HG03135 (cell line): ENCODE data around the gene NYNRIN.
"Not testable (repeated sequence)": the region's sequence is repeated elsewhere in the genome, so short reads cannot be mapped to it uniquely, and the experiment has no call there.

ENCODE experiments used
- ATAC-seq: cut with Tn5 transposase; IDR thresholded peaks from one replicate; pipeline ENCODE4 v1.9.1; 2021; ENCODE audit warnings: mild to moderate bottlenecking, moderate library complexity; ENCODE audit not compliant: unreplicated experiment

Gene NYNRIN

DNA sequence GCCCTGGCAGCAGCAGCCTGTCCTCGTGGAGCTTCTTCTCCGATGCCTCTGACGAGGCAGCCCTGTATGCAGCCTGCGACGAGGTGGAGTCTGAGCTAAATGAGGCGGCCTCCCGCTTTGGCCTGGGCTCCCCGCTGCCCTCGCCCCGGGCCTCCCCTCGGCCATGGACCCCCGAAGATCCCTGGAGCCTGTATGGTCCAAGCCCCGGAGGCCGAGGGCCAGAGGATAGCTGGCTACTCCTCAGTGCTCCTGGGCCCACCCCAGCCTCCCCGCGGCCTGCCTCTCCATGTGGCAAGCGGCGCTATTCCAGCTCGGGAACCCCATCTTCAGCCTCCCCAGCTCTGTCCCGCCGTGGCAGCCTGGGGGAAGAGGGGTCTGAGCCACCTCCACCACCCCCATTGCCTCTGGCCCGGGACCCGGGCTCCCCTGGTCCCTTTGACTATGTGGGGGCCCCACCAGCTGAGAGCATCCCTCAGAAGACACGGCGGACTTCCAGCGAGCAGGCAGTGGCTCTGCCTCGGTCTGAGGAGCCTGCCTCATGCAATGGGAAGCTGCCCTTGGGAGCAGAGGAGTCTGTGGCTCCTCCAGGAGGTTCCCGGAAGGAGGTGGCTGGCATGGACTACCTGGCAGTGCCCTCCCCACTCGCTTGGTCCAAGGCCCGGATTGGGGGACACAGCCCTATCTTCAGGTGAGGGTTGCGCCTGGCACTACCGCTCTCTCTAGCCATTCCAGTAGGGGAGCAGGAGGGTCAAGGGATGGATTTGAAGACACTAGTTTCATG, 28.7 kb upstream of the NYNRIN start:
- ATAC-seq = no peak

DNA sequence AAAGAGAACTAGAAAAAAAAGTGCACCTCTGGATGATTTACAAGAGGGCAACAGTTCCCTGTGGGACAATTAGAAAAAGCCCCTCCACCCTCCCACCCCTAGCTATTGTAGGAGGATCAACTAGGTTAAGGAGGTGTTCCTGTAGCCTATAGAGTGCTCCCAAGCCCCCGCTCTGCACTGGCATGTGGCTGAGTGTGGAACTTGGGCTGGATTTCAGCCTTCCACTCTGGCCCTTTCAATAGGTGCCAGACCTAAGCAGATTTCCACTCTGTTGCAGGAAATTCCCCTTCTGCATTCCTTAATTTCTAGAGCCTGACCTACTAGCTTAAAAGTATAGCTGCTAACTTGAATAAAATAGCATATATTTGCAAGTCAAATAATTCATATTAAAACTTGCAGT, 28.1 kb upstream of the NYNRIN start:
- no peak for ATAC-seq

DNA sequence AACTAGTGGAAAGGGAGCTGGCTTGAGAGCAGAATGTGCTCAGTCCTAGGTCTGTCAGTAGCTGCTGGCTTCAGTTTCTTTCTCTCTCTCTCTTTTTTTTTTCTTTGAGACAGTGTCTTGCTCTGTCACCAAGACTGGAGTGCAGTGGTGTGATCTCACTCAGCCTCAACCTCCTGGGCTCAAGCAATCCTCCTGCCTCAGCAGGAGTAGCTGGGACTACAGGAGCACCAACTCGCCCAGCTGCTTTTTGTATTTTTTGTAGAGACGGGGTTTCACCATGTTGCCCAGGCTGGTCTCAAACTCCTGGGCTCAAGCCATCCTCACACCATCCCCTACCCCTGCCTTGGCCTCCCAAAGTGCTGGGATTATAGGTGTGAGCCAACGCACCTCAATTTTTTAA, 27.2 kb upstream of the NYNRIN start:
- ATAC-seq = not testable (repeated sequence)

DNA sequence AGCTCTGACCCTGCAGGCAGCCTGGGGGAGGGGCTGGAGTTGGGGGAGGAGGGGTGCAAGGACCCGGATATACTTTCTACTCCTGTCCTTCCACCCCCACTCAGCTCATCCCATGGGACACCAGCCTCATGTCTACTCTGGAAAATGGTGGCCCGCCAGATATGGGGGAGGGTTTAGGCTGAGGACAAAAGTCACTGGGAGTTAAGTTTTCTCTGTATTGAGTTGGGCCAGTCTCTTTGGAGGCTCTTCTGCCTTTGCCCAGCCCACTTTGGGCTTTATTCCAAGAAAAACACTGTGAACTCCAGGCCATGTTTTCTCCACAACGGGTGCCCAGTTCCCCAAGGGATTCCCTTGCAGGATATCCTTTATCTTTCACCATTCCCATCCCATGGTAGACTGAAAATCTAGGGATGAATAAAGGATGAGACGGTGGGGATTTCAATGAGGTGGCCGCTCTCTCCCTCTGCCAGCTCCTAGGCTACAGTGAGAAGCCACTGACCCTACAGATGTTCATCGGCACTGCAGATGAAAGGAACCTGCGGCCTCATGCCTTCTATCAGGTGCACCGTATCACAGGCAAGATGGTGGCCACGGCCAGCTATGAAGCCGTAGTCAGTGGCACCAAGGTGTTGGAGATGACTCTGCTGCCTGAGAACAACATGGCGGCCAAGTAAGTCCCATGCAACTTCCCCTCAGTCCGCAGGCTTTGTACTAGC, 25.9 kb upstream of the NYNRIN start:
- ATAC-seq = no peak

DNA sequence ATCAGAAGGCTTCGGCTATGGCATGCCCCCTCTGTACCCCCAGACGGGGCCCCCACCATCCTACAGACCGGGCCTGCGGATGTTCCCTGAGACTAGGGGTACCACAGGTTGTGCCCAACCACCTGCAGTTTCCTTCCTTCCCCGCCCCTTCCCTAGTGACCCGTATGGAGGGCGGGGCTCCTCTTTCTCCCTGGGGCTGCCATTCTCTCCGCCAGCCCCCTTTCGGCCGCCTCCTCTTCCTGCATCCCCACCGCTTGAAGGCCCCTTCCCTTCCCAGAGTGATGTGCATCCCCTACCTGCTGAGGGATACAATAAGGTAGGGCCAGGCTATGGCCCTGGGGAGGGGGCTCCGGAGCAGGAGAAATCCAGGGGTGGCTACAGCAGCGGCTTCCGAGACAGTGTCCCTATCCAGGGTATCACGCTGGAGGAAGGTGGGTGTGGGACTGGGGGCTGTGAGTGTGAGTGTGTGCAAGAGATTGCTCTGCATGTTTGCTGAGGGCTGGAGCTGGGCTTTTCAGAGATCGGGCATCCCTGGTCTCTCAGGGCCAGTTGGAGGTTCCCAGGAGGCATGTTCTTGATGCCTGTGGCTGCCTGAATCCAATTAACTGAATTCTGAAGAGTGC, 22.2 kb upstream of the NYNRIN start:
- ATAC-seq = no peak

DNA sequence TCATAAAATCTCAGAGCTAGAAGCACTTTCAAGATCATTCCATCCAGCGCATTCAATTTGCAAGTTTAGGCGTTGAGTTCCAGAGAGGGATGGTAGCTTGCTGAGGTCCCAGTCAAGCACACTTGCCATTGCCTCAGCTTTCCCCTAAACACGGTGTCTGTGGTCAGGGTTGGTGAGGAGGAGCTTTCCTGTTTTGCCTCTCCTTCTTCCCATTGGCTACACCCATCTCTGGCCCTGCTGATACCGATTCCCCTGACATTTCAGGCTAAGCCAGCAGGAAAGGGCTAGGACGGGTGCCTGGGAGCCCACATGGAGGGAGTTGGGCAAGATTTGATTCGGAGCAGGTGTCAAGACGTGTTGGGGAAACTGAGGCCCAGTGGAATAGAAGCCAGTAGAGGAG, 21.7 kb upstream of the NYNRIN start:
- ATAC-seq = no peak

DNA sequence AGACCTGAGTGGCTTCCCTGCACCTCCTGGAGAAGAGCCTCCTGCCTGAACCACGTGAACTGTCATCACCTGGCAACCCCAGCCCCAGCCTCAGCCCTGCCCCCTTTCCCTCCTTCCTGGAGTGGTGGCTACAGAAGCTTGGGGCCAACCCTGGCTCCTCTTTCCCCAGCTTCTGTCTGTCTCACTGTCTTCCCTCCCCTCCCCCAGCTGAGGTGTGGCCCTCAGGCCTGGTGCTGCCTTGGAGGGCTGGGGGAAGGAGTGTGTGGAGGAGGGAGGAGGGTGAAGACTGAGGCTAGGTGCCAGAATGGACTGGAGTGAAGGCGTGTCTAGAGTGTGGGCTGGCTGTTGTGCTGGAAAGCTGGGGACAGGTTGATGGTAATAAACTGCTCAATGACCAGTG, 21.1 kb upstream of the NYNRIN start:
- ATAC-seq = no peak

DNA sequence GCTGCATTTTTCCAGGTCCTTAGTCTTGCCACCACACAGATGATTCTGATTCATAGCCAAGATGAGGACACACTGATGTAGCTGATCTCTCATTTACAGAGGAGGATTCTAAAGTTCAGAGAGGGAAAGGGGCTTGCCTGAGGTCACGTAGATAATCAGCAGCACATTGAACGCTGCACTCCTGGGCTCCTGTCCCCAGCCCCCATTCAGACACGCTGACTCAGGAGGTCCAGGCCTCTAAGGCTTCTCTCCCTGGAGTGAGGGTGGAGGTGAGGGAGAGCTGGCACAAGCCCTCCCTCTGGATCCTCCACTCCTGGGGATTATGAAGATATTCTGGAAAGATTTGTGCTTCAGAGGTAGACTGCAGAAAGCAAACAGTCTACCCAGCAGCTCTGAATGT, 20.5 kb upstream of the NYNRIN start:
- ATAC-seq = no peak

DNA sequence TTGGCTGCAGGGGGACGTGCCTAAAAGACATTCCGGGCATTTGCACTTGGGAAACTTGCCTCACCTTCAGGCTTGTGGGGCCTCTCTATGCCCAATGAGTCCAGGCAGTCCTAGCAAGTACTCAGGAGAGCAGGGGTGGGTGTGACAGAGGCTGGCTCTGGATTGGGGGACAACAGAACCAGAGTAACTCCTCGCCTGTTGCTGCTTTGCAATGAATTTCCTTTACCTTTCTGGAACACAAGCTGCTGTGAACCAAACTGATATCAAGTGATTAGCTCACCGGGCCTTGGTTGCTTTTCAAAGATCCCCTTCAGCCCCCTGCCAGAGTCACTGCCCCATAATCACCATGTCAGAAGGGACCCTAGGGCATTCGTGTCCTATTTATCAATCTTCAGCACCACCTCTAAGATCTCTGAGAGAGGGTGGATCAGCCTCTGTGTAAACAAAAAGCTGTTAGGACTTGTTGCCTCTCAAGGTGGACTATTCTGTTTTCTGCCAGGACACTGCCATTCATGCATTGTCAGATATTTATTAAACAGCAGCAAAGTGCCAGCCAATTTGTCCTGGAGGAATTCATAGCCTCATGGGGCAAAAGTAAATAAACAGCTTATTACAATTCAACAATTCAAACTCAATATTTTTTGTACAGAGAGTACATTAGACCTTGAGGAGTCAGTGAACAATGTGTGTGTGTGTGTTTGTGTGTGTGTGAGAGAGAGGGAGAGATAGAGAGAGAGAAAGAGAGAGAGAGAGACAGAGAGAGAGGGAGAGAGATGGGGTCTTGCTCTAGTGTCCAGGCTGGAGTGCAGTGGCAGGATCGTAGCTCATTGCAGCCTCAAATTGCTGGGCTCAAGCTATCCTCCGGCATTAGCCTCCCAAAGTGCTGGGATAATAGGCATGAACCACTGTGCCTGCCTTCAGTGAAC, 19.6 kb upstream of the NYNRIN start:
- ATAC-seq = no peak

DNA sequence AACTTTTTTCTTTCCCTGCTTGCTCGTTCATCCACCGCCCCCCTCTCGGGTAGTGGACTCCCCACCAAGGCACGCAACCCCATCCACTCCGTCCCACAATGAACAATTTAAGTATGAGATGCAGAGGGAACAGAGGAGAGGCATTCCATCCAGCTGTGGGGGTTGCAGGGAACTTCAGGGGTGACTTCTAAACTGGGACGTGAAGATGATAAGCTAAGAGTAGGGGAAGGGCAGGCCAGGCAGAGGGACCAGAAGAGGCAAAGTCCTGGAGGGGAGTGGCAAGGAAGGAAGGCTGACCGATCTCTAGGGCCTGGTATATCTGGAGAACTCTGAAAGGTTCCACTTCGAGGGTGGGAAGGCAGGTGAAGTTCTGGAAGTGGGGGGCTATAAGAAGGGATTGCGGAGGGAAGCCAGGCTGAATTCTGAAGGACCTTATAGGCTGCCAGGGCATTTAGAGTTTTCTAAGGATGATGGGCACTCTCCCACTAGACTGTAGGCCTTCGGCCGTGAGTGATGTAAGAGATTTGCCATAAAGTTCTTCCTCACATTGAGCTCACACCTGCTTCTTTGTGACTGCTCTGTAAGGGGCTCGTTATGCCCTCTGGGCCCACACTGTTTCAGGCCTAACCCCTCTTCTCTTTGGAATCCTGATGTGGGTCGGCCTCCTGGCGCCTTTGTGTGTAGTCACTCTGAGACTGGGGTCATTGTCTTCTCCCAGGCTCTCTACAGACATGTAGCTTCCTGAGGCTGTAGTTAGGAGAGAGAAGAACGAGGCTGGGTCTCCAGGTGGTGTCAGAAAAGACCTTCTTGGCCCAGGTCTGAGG, 18.7 kb upstream of the NYNRIN start:
- ATAC-seq = no peak

DNA sequence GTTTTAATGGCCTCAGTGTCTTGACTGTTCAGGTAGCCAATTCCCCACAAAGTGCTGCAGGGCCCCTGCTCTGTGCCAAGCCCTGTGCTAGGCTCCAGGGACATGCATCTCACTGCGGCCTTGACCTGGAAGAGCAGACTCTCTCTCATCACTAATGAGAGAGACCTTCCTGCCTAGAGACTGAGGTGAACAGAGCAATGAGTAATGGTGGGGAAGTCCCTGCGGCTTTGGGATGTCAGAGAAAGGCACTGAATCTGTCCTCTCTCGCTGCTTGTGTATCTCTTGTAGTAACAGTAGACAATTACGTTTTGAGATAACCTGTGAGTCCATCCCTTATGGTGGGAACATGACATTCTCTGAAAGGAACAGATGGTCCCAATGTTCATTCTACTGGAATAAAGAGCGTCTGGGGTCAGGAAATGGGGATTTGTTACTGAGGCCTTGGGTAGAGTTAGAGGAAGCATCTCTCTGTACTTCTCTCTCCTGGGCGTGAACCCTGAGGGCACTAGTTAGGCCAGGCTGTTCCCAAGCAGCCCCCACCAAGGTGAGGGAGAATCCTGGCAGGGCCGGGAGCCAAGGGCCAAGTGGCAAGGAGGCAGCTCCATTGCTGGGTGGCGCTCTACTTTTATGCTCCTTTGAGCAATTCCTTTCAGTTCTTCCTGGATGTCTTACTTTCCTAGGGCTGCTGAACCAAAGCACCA, 17.3 kb upstream of the NYNRIN start:
- ATAC-seq = no peak

DNA sequence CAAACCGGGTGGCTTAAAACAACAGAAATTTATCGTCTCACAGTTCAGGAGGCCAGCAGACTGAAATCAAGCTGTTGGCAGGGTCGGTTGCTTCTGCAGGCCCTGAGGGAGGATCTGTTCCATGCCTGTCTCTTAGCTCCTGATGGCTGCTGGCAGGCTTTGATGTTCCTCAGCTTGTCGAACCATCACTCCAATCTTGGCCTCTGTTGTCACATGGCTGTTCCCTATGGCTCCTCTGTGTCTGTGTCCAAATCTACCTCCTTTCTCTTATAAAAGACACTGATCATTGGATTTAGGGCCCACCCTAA, 16.8 kb upstream of the NYNRIN start:
- no peak for ATAC-seq

DNA sequence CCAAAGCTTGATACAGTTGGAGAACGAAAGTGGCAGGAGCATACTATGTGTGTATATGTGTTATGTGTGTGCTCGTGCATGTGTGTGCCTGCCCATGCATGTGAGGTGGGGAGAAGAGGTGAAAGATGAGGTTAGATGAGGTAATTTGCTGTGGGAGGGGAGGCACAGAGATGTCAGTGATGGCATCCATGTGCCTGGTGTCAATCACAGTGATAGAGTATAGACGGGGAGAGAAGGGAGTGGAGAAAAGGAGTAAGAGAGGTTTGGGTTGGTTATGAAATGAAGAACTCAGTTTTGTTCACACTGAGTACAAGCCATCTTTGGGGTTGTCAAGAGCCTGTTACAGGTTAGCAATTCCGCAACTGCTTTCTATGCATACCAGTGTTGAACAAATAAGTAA, 14.6 kb upstream of the NYNRIN start:
- ATAC-seq = no peak

DNA sequence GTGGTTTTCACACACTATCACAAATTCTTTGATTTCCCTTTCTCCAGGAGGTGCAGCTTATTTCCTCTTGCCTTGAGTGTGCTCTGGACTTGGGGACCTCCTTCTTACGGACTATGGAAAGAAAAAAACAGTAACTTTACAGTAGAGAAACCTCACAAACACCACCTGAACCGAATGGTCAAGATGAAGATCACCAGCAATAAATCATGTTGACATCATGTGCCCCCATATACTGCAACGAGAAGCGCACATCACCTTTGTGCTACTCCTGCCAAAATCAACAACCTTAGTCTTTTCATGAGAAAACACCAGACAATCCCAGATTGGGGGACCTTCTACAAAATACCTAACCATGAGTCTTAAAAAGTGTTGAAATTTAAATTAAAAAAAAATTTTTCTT, 13.3 kb upstream of the NYNRIN start:
- no peak for ATAC-seq

DNA sequence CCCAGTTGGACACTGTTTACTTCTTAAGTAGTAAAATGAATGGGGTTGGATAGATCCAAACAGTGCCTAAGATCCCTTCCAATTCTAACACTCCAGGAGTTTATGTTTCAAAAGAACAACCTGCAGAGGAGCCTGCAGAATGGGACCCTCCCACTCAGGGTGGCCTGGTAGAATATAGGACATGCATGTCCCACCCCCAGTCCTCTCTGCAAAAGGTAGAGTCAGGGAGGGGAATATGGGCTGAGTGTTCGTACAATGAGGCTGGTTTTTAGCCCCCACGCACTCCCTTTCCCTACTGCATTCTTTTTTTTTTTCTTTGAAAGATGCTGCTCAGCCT, 11.8 kb upstream of the NYNRIN start:
- no peak for ATAC-seq

DNA sequence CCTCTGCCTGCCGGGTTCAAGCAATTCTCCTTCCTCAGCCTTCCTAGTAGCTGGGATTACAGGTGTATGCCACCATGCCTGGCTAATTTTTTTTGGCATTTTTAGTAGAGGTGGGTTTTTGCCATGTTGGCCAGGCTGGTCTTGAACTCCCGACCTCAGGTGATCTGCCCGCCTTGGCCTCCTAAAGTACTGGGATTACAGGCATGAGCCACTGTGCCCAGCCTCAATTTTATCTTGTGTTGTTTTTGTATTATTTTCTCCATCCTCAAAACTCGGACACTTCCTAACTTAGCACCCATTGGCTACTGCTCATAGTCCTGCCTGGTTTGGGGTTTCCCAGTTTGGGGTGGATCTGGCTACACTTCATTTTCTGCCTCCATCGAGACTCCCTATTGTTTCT, 11.2 kb upstream of the NYNRIN start:
- not testable (repeated sequence) for ATAC-seq

DNA sequence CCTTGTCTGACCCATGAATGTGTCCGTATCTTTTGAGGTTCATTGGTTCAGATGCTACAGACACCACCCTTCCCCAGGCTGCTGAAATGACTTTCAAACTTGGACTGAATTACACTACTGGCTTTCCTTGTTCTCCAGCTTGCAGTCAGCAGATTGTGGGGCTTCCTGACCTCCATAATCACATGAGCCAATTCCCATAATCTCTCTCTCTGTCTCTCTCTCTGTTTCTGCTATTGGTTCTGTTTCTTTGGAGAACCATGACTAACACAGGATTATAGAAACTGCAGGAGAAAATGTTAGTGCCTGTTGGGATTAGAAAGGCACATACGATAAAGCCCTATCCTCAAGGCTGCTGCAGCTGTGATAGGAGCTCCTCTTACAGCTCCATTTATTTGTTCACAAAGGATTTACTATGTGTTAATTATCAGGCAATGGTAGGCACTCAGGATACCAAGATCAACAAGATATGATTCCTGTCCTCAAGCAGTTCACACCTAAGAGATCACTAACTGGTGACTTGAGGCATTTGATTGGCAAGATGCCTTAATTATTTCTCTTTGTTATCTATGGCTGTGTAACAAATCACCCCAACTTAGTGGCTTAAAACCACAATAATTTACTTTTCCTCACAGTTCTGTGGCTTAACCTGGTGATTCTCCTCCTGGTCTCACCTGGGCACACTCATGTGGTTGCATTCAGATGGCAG, 10.2 kb upstream of the NYNRIN start:
- ATAC-seq = no peak

DNA sequence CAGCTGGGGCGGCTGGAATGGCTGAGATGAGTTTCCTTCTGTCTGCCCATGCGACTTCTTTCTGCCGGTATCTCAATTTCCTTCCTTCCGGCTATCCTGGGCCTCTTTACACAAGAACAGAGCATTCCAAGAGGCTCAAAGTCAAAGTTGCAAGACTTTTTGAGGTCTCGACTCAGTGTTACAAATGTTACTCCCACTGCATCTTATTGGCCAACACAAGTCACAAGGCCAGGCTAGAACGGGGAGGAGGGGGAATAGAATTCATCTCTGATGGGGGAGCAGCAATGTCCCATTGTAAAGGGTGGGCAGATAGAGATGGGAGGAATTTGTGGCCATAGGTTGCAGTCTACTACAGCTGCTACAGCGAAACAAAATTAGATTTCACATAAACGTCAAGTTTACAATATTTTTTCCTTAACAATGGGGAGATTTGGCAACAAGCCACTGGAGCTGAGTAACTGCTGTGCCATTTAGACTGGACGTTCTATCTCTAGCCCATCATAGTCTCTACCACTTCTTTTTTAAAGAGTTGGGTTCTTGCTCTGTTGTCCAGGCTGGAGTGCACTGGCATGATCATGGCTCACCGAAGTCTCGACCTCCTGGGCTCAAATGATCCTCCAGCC, 9.5 kb upstream of the NYNRIN start:
- no peak for ATAC-seq
